Eye (tissue), 1 donor: ENCODE measurements around the gene GARRE1.
"Not testable (repeated sequence)": the region's sequence is repeated elsewhere in the genome, so short reads cannot be mapped to it uniquely, and the experiment has no call there.

Source experiments
- DNase-seq: peaks from one replicate; pipeline ENCODE4 v3.0.0-alpha.2; 2015

GARRE1 gene, protein sequence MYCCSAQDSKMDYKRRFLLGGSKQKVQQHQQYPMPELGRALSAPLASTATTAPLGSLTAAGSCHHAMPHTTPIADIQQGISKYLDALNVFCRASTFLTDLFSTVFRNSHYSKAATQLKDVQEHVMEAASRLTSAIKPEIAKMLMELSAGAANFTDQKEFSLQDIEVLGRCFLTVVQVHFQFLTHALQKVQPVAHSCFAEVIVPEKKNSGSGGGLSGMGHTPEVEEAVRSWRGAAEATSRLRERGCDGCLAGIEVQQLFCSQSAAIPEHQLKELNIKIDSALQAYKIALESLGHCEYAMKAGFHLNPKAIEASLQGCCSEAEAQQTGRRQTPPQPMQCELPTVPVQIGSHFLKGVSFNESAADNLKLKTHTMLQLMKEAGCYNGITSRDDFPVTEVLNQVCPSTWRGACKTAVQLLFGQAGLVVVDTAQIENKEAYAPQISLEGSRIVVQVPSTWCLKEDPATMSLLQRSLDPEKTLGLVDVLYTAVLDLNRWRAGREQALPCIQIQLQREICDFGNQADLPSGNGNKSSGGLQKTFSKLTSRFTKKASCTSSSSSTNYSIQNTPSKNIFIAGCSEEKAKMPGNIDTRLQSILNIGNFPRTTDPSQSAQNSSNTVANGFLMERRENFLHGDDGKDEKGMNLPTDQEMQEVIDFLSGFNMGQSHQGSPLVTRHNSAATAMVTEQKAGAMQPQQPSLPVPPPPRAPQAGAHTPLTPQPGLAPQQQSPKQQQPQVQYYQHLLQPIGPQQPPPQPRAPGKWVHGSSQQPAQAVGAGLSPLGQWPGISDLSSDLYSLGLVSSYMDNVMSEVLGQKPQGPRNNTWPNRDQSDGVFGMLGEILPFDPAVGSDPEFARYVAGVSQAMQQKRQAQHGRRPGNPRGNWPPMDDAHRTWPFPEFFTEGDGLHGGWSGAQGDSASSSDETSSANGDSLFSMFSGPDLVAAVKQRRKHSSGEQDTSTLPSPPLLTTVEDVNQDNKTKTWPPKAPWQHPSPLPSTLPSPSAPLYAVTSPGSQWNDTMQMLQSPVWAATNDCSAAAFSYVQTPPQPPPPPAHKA (N-terminal part only)

DNA sequence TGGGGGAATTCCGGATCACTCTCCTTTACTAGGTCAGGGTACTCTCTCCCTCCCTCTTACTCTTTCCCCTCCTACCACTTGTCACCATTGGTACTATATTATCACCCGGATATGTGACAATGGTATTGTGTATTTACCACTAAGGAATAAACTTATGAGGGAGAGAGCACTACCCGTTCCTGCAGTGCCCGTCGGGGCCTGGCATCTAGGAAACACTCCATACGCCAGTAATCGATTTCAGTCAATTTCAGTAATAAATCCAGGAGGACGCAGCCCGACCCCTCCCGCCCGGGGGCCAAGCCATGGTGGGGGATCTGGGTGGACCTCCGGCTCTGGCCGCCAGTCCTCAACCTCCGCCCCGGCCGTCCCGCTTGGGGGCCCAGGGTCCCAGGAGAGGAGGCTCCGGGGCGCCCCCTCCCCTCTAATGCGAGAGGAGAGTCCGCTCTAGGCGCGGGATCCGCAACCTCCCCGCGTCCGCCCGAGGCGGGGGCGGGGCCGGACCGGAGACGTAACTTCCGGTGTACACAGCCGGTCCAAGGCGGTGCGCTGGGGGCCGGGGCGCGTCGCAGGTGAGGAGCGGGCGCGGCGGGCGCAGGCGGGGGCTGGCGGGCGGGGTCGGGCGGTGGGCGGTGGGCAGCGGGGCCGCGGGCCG lies at the start of gene GARRE1:
TSS of gene GARRE1 (plus strand) at position 509 of the 652 bp plus-strand sequence. CDS start 45,920 bp downstream, outside the sequence.
- DNase-seq, result peak; percentile 94

DNA sequence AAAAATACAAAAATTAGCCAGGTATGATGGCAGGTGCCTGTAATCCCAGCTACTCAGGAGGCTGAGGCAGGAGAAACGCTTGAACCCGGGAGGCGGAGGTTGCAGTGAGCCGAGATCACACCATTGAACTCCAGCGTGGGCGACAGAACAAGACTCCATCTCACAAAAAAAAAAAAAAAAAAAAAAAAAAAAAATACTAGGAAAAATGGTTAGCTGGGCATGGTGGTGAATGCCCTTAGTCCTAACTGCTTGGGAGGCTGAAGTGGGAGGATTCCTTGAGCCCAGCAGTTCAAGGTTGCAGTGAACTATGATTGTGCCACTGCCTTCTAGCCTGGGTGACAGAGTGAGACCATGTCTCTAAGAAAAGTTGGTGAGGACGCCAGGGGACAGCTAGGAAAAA lies 49.0 kb upstream of the GARRE1 start:
- DNase-seq, result not testable (repeated sequence)

DNA sequence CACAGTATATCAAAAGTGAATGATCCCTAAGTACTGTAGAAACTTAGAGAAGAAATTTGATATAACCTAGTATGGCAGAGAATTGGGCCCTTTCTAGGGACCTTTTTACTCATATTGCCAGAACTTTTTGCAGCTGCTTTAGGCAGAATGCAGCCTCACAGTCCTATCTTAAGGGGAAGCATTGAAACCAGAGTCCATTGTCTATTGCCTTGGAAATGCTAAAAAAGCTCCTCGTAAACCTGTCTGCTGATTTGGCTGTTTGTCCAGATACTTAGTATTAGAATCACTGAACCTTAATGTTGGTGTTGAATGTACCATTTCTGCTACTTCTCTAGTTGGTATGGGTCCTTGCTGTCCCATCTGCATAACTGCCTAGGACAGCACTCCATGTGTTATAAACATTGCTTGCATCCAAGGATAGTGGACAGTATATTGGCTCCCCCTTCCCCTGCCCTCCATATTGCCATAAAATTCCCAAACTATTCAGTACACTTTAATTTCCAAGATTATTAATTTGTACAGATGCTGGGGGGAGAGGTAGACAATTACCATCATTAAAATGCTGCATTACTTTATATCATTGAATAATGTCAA lies 46.0 kb upstream of the GARRE1 start:
- DNase-seq, result no peak

DNA sequence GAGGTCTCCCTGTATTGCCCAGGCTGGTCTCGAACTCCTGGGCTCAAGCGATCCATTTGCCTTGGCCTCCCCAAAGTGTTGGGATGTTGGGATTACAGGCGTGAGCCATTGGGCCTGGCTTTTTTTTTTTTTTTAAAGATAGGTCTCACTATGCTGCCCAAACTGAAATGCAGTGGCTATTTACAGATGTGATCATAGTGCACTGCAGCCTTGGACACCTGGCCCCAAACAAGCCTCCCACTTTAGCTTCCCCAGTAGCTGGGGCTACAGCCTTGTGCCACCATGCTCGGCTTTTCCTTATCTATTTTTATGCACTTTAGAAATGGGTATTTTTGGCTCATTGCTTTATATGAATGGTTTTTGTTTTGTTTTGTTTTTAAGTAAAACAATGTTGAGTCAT lies 44.6 kb upstream of the GARRE1 start:
- no peak for DNase-seq

DNA sequence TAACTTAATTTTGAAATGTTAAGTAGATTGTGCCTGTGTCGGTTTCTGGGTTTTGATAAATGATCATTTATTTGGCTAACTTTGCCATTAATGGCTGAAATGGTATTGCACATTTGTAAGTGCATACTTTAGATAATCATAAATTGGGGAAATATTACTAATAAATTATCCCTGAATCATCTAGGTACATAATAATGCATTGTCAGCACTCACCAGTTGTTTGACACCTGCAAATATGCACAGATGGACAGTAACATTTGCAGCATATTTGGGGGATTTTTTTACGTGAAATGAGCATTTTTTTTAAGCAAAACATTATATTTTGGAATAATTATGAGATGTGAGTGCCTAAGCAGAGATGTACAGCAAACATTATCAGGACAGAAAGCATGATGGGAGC lies 41.1 kb upstream of the GARRE1 start:
- no peak for DNase-seq

DNA sequence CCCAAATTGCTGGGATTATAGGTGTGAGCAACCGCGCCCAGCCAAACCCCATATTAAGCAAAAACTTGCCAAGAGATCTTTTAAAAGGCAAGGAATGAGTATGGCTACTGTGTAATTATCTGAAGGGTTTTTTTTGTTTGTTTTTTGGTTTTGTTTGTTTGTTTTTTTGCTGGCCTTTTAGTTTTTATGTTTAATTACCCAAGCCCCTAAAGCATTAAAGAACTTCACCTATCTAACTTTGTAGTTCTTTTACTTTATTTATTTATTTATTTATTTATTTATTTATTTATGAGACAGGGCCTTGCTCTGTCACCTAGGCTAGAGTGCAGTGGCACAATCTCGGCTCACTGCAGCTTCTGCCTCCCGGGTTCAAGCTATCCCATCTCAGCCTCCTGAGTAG lies 40.3 kb upstream of the GARRE1 start:
- no peak for DNase-seq

DNA sequence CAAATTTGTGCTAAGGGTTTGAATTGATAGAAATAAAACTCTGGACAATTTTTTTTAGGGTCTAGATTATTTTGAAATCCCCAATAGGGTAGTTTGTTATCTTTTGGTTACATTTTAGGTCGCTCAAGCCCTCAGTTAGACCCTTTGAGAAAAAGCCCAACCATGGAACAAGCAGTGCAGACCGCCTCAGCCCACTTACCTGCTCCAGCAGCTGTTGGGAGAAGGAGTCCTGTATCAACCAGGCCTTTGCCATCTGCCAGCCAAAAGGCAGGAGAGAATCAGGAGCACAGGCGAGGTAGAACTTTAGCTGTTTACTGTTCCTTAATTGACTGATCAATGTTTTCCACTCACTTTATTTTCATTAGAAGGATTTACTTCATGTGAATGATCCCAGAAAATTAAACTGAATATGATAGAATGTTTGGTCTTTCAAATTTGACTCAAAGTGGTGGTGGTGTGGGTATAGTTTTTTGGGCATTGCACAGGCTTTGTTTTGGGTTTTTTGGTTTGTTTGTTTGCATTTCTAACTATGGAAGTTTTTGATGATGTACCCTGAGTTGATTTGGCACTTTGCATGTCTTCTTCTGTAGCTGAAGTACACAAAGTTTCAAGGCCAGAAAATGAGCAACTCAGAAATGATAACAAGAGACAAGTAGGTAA lies 39.2 kb upstream of the GARRE1 start:
- no peak for DNase-seq

DNA sequence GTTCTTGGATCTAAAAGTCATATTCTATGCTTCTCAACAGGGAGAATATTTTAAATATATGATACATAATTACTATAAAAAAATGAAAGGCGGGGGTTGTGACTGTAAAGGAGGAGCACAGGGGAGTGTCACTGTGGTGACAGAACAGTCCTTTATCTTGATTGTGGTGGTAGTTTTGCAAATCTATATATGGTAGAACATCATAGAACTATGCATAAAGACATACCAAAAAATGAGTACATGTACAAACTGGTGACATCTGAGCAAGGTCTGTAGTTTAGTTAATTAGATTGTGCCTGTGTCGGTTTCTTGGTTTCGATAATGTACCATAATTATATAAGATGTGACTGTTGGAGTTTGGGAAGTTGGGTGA lies 38.7 kb upstream of the GARRE1 start:
- DNase-seq, result no peak

DNA sequence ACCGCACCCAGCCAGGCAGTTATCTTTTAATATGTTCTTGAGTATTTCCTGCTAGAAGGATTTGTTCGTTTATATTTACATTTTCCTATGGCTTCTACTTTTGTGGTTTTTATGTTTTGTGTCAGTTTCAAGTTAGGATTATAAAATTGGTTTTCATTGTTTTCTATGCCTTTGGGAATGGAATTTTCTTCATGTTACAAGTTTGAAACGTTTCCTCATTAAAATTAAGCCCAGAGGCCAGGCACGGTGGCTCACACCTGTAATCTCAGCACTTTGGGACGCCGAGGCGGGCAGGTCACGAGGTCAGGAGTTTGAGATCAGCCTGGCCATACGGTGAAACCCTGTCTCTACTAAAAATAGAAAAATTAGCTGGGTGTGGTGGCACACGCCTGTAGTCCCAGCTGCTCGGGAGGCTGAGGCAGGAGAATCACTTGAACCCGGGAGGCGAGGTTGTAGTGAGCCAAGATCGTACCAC lies 37.6 kb upstream of the GARRE1 start:
- DNase-seq, result not testable (repeated sequence)

DNA sequence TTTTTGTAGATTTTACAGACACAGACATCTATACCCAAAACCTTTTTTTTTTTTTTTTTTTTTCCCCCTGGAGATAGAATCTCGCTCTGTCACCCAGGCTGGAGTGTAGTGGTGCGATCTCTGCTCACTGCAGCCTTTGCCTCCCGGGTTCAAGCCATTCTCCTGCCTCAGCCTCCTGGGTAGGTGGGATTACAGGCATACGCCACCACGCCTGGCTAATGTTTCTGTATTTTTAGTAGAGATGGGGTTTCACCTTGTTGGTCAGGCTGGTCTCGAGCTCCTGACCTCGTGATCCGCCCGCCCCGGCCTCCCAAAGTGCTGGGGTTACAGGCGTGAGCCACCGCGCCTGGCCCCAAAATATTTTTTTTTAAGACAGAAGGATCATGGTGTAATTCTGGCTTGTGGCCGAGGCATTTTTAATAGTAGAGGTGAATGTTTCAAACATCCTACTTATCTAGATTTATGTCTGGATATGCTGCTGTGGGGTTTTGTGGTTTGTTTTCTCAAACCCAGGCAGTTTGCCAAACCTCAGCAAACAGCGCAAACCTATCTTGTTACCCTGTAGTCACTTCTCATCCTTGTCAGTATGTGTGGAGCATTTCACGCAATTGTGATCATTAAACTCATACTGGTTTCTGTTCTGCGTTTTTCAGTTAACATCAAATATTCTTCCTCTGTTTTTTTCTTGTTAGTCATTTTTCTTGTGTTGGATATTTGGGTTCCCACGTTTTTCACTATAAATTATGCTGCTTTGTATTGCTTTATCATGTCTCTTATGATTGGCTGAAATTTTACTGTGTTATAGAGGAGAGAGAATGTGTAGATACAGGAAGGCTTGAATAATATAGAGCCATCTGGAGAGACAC lies 36.2 kb upstream of the GARRE1 start:
- peak; percentile 40 for DNase-seq

DNA sequence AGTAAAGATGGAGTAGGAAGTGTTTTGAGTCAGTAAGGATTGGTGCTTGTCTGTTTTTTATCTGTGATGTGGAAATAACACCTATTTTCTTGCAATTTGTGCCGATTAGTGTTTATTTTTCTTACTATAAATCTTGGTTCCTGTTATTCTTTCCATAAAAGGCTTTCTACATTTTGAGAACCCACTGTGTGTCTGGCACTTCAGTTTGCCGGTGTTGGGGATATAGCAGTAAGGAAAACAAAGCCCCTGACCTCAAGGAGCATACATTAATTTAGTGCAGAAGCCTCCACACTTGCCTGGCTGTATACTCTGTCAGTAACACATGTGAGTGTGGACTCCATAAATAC lies 35.6 kb upstream of the GARRE1 start:
- DNase-seq, result no peak

DNA sequence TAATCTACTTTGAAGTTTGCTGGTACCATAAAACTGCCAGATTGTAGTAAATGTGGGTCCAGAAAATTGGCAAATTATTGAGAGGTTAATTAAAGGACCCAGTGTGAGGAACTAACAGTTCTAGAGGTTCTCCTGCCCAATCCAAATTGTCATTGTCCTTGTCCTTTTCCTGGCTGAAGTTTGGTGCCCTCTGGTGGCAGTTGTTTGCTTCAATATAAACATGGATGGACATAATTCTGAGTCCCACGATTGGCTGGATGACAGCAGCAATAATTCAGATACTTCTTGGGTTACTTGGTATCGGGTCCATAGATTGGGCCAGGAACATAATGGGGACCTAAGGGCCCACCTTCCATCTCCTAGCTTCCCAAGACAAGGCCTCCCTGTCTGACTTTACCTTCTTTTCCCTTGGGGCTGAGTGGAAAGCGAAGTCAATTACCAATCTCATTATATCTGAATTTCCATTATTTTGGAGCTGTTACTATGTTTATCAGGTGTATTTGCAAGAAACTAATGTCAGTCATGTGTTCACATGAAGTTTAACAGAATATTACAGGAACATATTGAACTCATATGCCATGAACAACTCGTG lies 33.8 kb upstream of the GARRE1 start:
- DNase-seq, result peak; percentile 87

DNA sequence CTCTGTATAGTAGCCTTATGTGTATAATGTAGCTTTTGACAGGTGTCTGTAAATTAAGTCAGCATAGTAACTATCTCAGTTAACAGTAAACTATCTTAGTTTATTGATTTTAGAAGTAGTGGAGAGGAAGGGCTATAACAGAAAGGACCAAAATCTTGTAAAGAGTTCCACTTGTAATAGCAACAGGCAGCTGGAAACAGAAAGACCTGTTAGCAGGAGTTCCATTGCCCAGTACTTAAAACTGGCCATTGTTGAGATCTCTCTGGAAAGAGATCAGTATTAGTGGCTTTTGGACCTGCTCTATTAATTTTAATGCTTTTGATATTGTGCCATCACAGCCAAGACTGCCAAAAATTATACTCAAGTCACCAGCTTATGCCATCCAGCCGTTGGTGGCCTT lies 32.0 kb upstream of the GARRE1 start:
- no peak for DNase-seq

DNA sequence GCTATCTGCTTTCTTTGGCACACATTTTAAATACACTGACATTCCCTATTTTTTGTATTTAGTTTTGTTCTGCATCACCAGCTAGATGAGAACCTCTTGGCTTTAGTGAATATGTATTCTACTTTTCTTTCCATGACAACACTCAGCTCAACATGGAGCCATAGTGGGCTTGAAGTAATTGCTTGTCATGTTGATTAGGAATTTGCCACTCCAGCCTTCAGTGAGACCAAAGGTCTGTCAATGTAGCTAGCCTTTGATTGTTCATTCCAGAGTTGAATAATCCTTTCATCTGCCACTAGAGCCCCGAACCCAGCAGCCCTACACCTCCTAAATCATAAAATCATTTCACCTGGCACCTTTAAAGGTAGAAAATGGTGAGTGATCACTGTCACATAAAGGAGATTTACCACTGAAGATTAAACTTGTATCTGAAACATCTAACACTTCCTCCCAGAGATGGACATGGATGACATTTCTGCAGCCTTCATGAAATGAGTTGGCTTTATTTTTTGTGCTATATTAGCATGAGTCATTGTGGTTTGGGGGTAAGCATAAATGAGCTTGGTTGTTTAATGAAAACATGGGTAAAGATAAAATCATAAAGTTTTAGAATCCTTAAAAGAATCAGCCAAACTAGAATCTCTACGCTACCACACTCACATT lies 29.2 kb upstream of the GARRE1 start:
- no peak for DNase-seq

DNA sequence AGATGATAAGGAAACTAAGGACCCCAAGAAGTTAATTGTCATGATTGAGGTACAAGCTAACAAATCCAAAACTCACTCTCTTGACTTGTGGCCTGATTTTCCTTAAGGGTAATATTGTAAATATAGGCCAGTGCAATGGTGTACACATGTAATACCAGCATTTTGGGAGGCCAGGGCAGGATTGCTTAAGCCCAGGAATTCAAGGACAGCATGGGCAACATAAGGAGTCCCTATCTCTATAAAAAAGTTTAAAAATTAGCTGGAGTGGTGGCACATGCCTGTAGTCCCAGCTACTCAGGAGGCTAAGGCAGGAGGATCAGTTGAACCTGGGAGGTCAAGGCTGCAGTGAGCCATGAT lies 28.7 kb upstream of the GARRE1 start:
- no peak for DNase-seq

DNA sequence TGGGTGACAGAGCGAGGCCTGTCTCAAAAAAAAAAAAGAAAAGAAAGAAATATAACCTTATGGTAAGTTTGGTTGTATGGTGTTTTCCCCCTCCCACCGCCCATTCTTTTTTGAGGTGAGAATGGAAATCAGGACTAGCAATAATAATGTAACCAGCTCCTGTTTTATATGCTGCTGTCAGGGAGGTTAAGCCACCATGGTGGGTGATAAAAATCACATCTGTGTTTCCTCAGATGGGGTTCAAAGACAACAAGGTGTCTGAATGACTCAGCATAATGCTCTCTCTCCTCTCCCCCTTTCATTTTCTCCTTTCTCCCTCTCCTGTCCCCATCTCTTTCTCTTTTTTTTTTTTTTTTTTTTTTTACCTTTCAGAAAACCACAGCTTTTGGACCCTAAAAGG lies 28.3 kb upstream of the GARRE1 start:
- no peak for DNase-seq

DNA sequence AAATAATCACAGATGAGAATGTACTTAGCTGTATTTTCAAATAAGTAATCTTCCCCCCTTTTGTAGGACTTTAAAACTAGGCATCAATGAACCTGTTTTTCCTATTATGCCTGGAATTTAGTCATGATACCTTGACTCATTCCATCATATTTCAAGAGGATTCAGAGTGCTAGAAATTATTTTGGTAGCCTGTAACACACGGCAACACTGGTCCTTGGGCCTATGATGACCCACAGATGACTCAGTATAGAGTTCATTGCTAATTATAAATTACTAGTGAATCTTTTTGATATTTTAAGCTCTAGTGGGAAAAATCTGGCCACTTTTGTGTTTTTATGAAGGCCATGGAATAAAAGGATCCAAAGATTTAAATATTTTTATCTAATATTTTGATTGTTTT lies 26.0 kb upstream of the GARRE1 start:
- no peak for DNase-seq

DNA sequence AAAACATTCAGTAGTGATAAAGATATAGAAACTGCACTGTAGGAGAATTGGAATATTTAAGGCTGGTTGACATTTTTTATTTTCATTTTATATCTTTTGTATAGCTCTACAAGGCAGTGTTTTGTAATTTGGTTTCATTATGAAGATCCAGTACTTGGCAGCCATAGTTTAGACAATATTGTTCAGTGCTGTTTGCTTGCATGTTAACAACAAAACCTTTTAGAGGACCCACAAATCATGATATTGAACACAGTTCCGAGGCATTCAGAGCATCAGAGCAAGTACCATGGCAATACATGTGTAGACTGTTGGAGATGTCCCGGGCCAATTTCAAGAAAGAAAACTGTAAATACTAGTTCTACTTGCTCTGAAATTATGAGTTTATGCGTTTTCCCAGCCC lies 25.6 kb upstream of the GARRE1 start:
- no peak for DNase-seq

DNA sequence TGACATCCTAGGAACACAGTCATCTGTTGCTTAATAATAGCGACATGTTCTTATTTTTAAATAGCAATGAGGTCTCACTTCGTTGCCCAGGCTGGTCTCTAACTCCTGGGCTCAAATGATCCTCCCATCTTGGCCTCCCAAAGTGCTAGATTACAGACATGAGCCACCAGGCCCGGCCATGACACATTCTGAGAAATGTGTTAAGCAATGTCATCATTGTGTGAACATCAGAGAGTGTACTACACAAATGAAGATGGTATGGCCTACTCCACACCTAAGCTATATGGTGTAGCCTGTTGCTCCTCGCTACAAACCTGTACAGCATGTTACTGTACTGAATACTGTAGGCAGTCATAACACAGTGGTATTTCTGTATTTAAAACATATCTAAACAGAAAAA lies 24.6 kb upstream of the GARRE1 start:
- DNase-seq, result no peak

DNA sequence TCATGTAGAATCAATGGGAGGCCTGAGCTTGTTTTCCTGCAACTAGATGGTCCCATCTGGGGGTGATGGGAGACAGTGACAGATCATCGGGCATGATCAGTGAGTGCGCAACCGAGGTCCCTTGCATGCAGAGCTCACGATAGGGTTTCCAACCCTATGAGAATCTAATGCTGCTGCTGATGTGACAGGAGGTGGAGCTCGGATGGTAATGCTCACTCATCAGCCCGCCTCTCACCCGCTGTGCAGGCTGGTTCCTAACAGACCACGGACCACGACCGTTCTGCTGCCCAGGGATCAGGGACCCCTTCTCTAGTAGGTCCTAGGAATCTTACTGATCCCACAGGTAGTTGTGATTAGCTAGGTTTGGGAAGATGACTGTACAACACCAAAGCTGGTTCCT lies 23.5 kb upstream of the GARRE1 start:
- DNase-seq, result no peak
